GM19324 (cell line): Measurements from ENCODE around the gene GPC6.

Experiments used
- ATAC-seq: cut with Tn5 transposase; IDR thresholded peaks from one replicate; pipeline ENCODE4 v1.9.1; 2021; ENCODE audit warnings: mild to moderate bottlenecking, moderate library complexity; ENCODE audit not compliant: unreplicated experiment, low FRiP score

Gene GPC6

GRCh38 chr13:93797463-93797862 lies 570.9 kb downstream of the GPC6 start:
- ATAC-seq: no peak

- ATAC-seq: no peak
Measured at GRCh38 chr13:93800342-93800741, 573.7 kb downstream of the GPC6 start.

GRCh38 chr13:93805736-93806135 lies 579.1 kb downstream of the GPC6 start:
- no peak for ATAC-seq

- ATAC-seq: no peak
Measured at GRCh38 chr13:93806861-93807260, 580.3 kb downstream of the GPC6 start.

GRCh38 chr13:93810264-93810663 lies 583.7 kb downstream of the GPC6 start:
- ATAC-seq: no peak

GRCh38 chr13:93811071-93811737 lies 584.6 kb downstream of the GPC6 start:
- no peak for ATAC-seq

GRCh38 chr13:93811738-93812112 lies 585.1 kb downstream of the GPC6 start:
- no peak for ATAC-seq

GRCh38 chr13:93814658-93815057 lies 588.1 kb downstream of the GPC6 start:
- no peak for ATAC-seq

GRCh38 chr13:93818345-93818744 lies 591.7 kb downstream of the GPC6 start:
- ATAC-seq: no peak

GRCh38 chr13:93819331-93819890 lies 592.8 kb downstream of the GPC6 start:
- ATAC-seq: no peak

GRCh38 chr13:93824286-93824685 lies 597.7 kb downstream of the GPC6 start:
- no peak for ATAC-seq

- ATAC-seq: no peak
Measured at GRCh38 chr13:93834051-93834450, 607.4 kb downstream of the GPC6 start.

- no peak for ATAC-seq
Measured at GRCh38 chr13:93843082-93843481, 616.5 kb downstream of the GPC6 start.

- ATAC-seq: no peak
Measured at GRCh38 chr13:93847162-93847561, 620.6 kb downstream of the GPC6 start.

GRCh38 chr13:93848247-93848646 lies 621.6 kb downstream of the GPC6 start:
- no peak for ATAC-seq

- ATAC-seq: no peak
Measured at GRCh38 chr13:93851236-93851635, 624.6 kb downstream of the GPC6 start.

- no peak for ATAC-seq
Measured at GRCh38 chr13:93853912-93854311, 627.3 kb downstream of the GPC6 start.

- no peak for ATAC-seq
Measured at GRCh38 chr13:93857126-93857525, 630.5 kb downstream of the GPC6 start.

- ATAC-seq: no peak
Measured at GRCh38 chr13:93859716-93860115, 633.1 kb downstream of the GPC6 start.

GRCh38 chr13:93861818-93862217 lies 635.2 kb downstream of the GPC6 start:
- ATAC-seq: no peak

- no peak for ATAC-seq
Measured at GRCh38 chr13:93862259-93862658, 635.7 kb downstream of the GPC6 start.

- no peak for ATAC-seq
Measured at GRCh38 chr13:93865235-93865634, 638.6 kb downstream of the GPC6 start.

- no peak for ATAC-seq
Measured at GRCh38 chr13:93867481-93867880, 640.9 kb downstream of the GPC6 start.
